Memory B cell (primary cell): ENCODE measurements around the gene IFIT2.
"Not testable (repeated sequence)": the region's sequence is repeated elsewhere in the genome, so short reads cannot be mapped to it uniquely, and the experiment has no call there.

ENCODE experiments used
- ATAC-seq: fragments of 150-1000 bp; cut with Tn5 transposase; 2 replicates; pipeline ENCODE4 v1.10.0; 2021; ENCODE audit warnings: low read depth, mild to moderate bottlenecking, moderate library complexity
- DNase-seq, 2 donors: peaks; one replicate each; pipeline ENCODE4 v3.0.0; 2022; ENCODE audit warnings: low spot score in 2 of 2
- H3K27ac Mint-ChIP-seq: one replicate; pipeline ENCODE4 v1.8.0; 2022; ENCODE audit warnings: mild to moderate bottlenecking, moderate library complexity, mixed read lengths
- H3K27me3 Mint-ChIP-seq: one replicate; pipeline ENCODE4 v1.8.0; 2022; ENCODE audit warnings: mixed read lengths
- H3K36me3 Mint-ChIP-seq: one replicate; pipeline ENCODE4 v1.8.0; 2022; ENCODE audit warnings: mild to moderate bottlenecking, mixed read lengths
- H3K4me1 Mint-ChIP-seq: one replicate; pipeline ENCODE4 v1.8.0; 2022; ENCODE audit warnings: mixed read lengths
- H3K4me3 Mint-ChIP-seq: one replicate; pipeline ENCODE4 v1.8.0; 2022; ENCODE audit warnings: mild to moderate bottlenecking, moderate library complexity, mixed read lengths
- H3K9me3 Mint-ChIP-seq: one replicate; pipeline ENCODE4 v1.8.0; 2022; ENCODE audit warnings: mixed read lengths

IFIT2 gene

DNA sequence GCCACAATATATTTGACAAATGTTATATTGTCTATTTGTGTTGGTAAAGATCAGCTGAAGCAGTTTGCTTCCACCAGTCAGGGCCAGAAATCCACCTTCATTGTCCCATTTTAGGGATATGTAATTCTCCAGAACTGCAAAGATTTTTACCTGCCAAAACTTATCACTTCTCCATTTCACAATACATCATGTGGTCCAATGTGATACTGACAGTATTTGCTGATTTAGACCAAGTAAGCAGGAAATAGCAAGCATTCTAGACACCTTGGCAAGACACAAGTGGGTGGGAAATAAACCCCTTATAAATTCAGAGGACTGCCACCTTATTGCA lies 31.7 kb upstream of the IFIT2 start:
- ATAC-seq: no peak
- H3K4me3 Mint-ChIP-seq: no peak overlapping the region

DNA sequence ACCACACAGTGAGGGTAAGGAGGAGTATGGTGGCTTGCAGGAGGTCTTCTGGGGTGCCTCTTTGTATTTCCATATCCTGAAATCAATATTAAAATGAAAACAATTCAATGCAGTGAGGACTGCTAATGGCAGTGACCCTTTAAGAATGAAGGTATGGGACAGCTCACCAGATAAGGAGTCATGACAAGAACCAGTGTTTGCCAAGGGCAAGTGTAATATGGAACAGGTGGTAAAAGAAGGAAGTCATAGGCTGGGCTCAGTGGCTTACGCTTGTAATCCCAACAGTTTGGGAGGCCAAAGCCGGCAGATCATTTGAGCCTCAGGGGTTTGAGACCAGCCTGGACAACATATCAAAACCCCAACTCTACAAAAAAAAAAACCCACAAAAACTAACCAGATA lies 30.3 kb upstream of the IFIT2 start:
- peaks cover 2% of the 10 kb centered on the region for H3K36me3 Mint-ChIP-seq
- peaks cover 2% of the 10 kb centered on the region for H3K9me3 Mint-ChIP-seq
- H3K27ac Mint-ChIP-seq: no peak overlapping the region
- H3K4me1 Mint-ChIP-seq: no peaks in the 10 kb centered on the region
- H3K4me3 Mint-ChIP-seq: no peak overlapping the region
- DNase-seq (no peak), ATAC-seq (no peak)
- H3K27me3 Mint-ChIP-seq: no peaks in the 10 kb centered on the region

More for the DNA sequence above, 31.7 kb upstream of the IFIT2 start:
- Mint-ChIP-seq H3K4me1 (no peaks in the 10 kb centered on the region), H3K36me3 (peaks cover 2% of the 10 kb centered on the region), H3K27ac (no peak overlapping the region), H3K9me3 (peaks cover 2% of the 10 kb centered on the region), H3K27me3 (no peaks in the 10 kb centered on the region)
- no peak for DNase-seq

DNA sequence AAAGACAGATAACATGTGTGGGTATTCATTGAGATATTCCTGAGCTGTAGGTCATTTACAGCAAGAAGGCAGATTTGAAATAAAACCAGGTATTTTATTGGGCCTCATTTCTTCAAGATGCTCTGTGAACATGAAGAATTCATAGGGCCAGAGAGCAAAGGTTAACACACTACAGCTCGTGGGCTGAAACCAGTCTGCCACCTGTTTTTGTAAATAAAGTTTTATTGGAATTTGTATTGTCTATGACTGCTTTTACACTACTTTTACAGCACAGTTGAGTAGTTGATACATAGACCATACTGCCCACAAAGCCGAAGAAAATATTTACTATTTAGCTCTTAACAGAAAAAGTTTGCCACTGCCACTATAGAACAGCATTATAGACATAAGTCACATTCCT lies 28.2 kb upstream of the IFIT2 start:
- no peak for ATAC-seq
- no peaks in the 10 kb centered on the region for H3K4me1 Mint-ChIP-seq
- no peaks in the 10 kb centered on the region for H3K27me3 Mint-ChIP-seq
- H3K36me3 Mint-ChIP-seq: peaks cover 2% of the 10 kb centered on the region
- H3K9me3 Mint-ChIP-seq: peaks cover 2% of the 10 kb centered on the region
- H3K27ac Mint-ChIP-seq: no peak overlapping the region
- H3K4me3 Mint-ChIP-seq: no peak overlapping the region
- DNase-seq: no peak

DNA sequence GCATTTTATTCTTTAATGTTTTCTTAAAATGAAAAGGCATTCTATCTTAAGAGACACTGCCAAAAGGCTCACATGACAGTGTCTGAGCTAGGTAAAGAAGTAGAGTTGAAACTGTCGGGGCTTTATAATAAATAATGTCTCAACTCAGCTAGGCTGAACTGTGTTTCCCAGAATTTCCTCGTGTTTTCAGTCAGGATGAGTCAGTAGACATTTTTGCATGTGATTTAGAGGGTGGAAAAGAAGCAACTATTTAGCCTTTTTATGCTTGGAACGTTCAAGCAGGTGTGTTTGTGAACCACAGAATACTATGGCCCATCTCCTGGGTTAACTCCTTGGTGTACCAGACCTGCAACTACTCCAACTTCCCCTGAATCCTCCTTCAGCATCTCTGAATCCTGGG lies 26.9 kb upstream of the IFIT2 start:
- no peak for ATAC-seq
- Mint-ChIP-seq H3K27me3 (no peaks in the 10 kb centered on the region), H3K4me1 (no peaks in the 10 kb centered on the region), H3K9me3 (peaks cover 2% of the 10 kb centered on the region), H3K36me3 (peaks cover 2% of the 10 kb centered on the region), H3K4me3 (no peak overlapping the region), H3K27ac (peak overlapping the region; percentile 22)
- no peak for DNase-seq

DNA sequence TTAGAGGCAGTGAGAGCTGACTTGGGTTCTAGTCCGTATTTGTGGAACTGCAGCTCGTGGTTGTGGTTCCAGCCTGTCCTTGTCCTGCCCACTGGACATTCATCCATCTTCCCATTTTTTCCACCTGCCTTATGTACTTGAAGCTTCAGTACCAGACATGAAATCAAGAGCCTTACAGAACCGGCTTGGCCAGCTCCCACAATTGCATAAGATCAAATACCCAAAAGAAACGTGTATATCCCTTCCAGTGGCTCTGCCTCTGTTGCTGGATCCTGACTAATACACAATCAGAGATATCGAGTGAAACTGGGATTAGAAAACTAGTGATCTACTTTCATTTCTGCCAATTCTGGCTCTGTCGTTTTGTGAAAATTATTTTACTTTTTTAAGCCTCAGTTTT lies 26.5 kb upstream of the IFIT2 start:
- Mint-ChIP-seq H3K4me3 (no peak overlapping the region), H3K4me1 (no peaks in the 10 kb centered on the region), H3K9me3 (peaks cover 2% of the 10 kb centered on the region), H3K27ac (peak overlapping the region; percentile 22), H3K36me3 (peaks cover 2% of the 10 kb centered on the region), H3K27me3 (no peaks in the 10 kb centered on the region)
- ATAC-seq (no peak), DNase-seq (no peak)

DNA sequence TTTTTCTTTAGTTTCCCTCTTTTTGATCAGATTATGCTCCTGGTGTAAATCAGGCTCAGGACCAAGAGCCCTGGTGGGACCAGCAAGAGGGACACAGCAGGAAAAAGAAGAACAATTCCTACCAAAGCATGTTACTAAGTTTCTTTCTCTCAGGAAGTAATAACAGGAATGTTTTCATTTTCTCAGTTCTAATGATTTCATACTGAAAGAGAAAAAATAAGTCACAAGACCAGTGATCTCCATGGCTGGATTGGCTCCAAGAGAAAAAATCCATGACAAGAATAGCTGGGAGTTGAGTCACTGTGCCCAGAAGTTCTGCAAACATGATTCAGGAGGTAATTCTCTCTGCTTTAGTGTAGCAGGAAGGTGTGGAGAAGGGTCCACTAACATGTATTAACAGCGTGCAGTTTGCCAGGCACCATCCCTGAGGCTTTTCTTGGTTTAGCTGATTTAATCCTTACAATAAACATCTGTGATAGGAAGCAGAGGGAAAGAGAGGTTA lies 23.8 kb upstream of the IFIT2 start:
- Mint-ChIP-seq H3K4me1 (no peaks in the 10 kb centered on the region), H3K4me3 (no peak overlapping the region), H3K27me3 (no peaks in the 10 kb centered on the region), H3K9me3 (no peaks in the 10 kb centered on the region), H3K36me3 (no peaks in the 10 kb centered on the region), H3K27ac (no peak overlapping the region)
- DNase-seq (no peak), ATAC-seq (no peak)

DNA sequence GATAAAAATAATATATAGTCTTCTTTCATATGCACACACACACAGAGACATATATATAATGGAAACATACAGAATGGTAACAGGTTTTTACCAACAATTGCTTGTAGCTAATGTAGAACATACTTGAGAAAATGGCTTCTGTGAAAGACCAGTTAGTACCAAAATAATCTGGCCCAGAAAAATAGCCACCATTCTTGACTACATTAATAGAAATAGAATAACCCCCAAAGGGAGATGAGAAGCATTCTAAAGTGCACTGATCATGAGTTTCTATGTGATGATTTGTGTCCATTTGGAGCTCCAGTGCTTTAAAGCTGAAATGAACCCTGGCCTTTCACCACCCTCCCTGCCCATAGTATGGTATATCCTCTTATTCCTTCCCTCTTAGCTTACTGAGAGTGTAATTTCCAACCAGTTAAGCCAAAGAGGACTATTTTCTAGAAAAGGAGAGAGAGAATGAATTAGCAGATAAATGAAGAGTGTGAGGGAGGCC lies 22.9 kb upstream of the IFIT2 start:
- Mint-ChIP-seq H3K4me1 (peaks cover 3% of the 10 kb centered on the region), H3K27ac (no peak overlapping the region), H3K4me3 (no peak overlapping the region), H3K9me3 (no peaks in the 10 kb centered on the region), H3K36me3 (no peaks in the 10 kb centered on the region), H3K27me3 (no peaks in the 10 kb centered on the region)
- DNase-seq: no peak
- no peak for ATAC-seq

DNA sequence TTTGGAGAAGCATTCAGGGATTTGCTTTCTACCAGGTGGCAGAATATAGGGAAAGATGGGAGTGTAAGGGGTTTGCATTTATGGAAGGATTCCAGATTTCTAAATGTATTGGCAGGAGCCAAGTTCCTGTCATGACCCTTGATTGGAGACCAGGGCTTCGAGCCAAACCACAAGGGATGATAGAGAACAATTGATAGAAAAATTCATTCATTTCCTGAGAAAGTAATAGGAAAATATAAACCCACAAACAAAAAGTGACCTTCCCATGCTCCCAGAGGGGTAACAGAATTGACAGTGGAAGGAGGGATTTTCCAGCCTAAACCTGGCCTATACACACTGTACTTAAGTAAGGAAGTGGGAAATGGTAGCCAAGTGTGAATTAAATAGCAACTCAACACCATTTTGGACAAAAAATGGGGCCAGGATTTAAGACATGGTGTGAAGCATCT lies 22.4 kb upstream of the IFIT2 start:
- no peak for DNase-seq
- ATAC-seq: no peak
- H3K9me3 Mint-ChIP-seq: no peaks in the 10 kb centered on the region
- H3K27me3 Mint-ChIP-seq: no peaks in the 10 kb centered on the region
- H3K4me1 Mint-ChIP-seq: peaks cover 3% of the 10 kb centered on the region
- no peak overlapping the region for H3K4me3 Mint-ChIP-seq
- H3K27ac Mint-ChIP-seq: no peak overlapping the region
- H3K36me3 Mint-ChIP-seq: no peaks in the 10 kb centered on the region

DNA sequence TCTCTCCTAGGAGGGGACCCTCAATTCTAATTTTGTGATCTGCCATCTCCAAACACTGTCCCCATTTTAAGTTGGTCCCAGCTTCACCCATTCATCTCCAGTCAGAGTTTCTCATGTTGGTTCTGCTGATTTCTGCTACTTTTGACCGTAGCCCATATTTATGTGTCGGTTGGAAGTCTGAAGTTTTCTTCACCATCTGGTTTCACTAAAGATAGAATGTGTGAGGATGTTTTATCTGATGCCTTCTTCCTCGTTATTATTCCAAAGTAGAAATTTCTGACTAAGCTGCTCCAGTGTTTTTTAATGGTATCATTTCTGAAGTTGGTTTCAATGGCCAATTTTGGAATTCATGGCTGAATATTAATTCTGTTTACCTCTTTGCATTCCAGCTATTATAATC lies 21.3 kb upstream of the IFIT2 start:
- ATAC-seq (no peak), DNase-seq (no peak)
- Mint-ChIP-seq H3K4me3 (no peak overlapping the region), H3K9me3 (no peaks in the 10 kb centered on the region), H3K4me1 (peaks cover 3% of the 10 kb centered on the region), H3K27me3 (no peaks in the 10 kb centered on the region), H3K36me3 (no peaks in the 10 kb centered on the region), H3K27ac (no peak overlapping the region)

DNA sequence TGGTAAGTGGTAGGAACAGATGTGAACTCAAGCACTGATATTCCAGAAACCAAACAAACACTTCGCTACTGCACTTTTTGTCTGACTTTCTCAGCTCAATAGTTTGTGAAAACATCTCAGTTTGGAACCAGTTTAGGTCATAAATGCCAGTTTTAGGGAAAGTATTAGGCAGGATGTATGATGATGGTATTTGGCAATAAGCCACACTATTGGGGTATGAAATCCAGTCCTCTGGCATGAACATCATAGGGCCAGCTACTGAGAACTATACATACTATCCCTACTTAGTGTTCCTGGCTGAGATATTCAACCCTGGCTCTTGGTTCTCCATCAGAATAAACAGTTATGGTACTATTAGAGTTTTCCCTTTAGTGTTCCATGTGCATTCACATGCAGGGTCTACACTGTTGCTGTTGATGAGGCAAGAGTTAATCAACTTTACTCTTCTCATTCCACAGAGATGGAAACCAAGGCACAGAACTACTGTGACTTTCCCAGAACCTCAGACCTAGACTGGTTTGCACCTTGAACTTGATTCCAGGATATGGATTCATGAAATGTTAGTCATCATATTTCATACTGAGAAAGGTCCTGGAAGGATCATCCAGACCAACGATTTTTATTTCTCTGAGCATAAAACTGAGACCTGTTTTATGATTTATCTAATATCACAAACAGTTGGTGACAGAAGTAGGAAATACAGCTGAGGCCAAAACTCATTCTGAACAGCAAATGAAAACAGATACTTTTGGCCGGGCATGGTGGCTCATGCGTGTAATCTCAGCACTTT lies 20.0 kb upstream of the IFIT2 start:
- ATAC-seq (no peak), DNase-seq (no peak)
- Mint-ChIP-seq H3K4me1 (peaks cover 3% of the 10 kb centered on the region), H3K9me3 (no peaks in the 10 kb centered on the region), H3K36me3 (no peaks in the 10 kb centered on the region), H3K27me3 (no peaks in the 10 kb centered on the region), H3K27ac (no peak overlapping the region), H3K4me3 (no peak overlapping the region)

DNA sequence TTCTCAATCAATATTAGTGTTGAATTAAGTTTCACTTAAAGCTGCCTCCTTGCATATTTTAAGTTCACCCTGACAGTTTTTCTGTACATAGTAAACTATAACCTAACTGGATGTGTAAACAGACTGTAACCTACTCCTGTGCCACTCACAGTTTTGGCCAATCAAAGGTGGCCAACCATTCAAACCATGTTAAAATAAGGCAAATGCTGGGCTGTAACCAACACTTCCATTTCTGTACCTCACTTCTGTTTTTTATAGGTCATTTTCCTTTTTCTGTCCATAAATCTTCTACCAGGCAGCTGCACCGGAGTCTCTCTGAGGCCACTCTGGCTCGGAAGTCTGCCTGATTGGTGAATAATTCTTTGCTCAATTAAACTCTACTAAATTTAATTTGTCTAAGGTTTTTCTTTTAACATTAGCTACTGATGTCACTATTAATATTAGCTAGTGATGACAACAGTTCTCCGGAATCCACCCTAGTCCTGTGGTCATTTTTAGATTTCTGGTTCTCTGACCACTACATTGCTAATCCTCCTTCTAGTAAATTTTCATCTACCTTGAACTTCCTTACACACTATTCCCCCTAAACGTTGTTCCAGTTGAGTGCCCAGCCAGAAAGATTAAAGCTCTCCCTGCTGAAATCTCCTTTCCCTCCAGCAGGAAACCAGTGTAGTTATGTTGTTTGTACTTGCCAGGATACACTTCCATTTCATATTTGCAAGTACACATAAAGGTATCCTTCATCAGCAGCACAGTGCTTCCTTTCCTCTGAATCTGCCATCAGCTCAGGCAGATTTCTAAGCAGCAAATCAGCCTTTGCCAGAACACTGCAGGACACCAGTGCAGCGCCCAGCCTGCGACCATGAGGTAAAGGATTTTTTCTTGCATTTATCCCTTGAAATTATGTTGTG lies 18.6 kb upstream of the IFIT2 start:
- Mint-ChIP-seq H3K27me3 (no peaks in the 10 kb centered on the region), H3K36me3 (no peaks in the 10 kb centered on the region), H3K9me3 (no peaks in the 10 kb centered on the region), H3K27ac (no peak overlapping the region), H3K4me3 (no peak overlapping the region), H3K4me1 (peaks cover 3% of the 10 kb centered on the region)
- ATAC-seq (no peak), DNase-seq (no peak)

DNA sequence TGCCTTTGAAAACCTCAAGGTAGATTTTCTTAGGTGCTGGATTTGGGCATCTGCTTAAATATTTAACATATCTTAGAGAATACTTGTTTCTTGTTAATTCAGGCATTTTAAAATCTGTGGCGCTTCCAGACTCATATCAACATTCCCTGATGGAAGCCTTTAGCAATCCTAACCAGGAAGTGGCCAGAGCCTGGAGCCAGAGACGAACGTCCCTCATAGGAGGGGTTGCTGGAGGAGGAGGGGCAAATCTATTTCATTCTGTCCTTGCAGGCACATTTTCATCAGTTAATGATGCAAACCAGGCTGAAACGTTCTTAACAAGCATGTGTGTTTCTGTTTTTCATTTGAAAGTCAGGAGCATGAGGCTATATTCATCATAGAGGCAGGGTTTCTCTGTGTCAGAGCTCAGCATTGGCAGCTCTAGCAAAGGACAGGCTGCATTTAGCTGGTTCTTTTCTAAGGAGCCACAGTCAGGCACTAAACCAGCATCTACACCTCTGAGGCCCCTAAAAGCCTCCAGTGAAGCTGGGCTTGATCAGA lies 17.8 kb upstream of the IFIT2 start:
- Mint-ChIP-seq H3K27me3 (no peaks in the 10 kb centered on the region), H3K36me3 (no peaks in the 10 kb centered on the region), H3K4me3 (no peak overlapping the region), H3K9me3 (no peaks in the 10 kb centered on the region), H3K27ac (no peak overlapping the region), H3K4me1 (peaks cover 3% of the 10 kb centered on the region)
- no peak for DNase-seq
- no peak for ATAC-seq

DNA sequence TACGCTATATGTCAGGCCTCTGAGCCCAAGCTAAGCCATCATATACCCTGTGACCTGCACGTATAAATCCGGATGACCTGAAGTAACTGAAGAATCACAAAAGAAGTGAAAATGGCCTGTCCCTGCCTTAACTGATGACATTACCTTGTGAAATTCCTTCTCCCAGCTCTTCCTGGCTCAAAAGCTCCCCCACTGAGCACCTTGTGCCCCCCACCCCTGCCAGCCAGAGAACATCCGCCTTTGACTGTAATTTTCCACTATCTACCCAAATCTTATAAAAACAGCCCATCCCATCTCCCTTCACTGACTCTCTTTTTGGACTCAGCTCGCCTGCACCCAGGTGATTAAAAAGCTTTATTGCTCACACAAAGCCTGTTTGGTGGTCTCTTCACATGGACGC lies 17.1 kb upstream of the IFIT2 start:
- not testable (repeated sequence) for DNase-seq, ATAC-seq, H3K27me3 Mint-ChIP-seq, H3K36me3 Mint-ChIP-seq, H3K4me3 Mint-ChIP-seq, H3K4me1 Mint-ChIP-seq, H3K27ac Mint-ChIP-seq, H3K9me3 Mint-ChIP-seq

DNA sequence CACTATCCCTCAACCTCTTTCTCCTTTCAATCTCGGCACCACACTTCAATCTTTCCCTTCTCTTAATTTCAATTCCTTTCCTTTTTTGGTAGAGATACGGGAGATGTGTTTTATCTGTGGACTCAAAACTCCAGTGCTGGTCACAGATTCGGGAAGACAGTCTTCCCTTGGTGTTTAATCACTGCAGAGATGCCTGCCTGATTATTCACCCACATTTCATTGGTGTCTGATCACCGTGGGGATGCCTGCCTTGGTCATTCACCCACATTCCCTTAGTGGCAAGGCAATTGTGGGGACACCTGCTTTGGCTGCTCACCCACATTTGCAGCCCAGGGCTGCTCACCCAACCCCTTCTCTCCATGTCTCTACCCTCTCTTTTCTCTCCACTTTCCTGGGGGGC lies 16.5 kb upstream of the IFIT2 start:
- H3K4me1 Mint-ChIP-seq, H3K36me3 Mint-ChIP-seq, H3K27me3 Mint-ChIP-seq, H3K27ac Mint-ChIP-seq, DNase-seq, H3K9me3 Mint-ChIP-seq, ATAC-seq, H3K4me3 Mint-ChIP-seq: not testable (repeated sequence)
